Right lobe of liver (tissue), 4 donors: ENCODE results near the gene RPE.

ENCODE experiments used
- CTCF ChIP-seq, 4 donors: fragments of 200-600 bp in 3 of 4; fragments of 450-650 bp in 1 of 4; IDR thresholded peaks; one replicate each; pipeline versions ENCODE4 v1.5.1 to v1.8.0; 2016 to 2022; ENCODE audit warnings: antibody characterized with exemption in 4 of 4, mild to moderate bottlenecking in 2 of 4
- POLR2A ChIP-seq: fragments of 450-650 bp; IDR thresholded peaks from one replicate; pipeline ENCODE4 v1.6.1; 2017; ENCODE audit warnings: antibody characterized with exemption, mild to moderate bottlenecking
- donor health status: DM: no; HTN: no; CAD: no.
- donor health status: DM: no; HTN: no; CAD: no.
- donor health status: DM: no; HTN: yes; CAD: no.

GRCh38 chr2:209958016-209958415 is 44.4 kb upstream of the RPE start:
- TF ChIP-seq CTCF (IDR thresholded peaks at IDR 0.05), result no peak
- TF ChIP-seq POLR2A, result no peak
